ENCODE data around the gene ZNF524. TPM values are rescaled to one million over a fixed set of nuclear protein-coding genes. Genes with fewer than 3 reads are reported as not detected.

Gene ZNF524
- polyA plus RNA-seq, 2 of the 4 experiments (the other 2 are of a cell fraction) = 6.4 to 9.7 TPM

DNA sequence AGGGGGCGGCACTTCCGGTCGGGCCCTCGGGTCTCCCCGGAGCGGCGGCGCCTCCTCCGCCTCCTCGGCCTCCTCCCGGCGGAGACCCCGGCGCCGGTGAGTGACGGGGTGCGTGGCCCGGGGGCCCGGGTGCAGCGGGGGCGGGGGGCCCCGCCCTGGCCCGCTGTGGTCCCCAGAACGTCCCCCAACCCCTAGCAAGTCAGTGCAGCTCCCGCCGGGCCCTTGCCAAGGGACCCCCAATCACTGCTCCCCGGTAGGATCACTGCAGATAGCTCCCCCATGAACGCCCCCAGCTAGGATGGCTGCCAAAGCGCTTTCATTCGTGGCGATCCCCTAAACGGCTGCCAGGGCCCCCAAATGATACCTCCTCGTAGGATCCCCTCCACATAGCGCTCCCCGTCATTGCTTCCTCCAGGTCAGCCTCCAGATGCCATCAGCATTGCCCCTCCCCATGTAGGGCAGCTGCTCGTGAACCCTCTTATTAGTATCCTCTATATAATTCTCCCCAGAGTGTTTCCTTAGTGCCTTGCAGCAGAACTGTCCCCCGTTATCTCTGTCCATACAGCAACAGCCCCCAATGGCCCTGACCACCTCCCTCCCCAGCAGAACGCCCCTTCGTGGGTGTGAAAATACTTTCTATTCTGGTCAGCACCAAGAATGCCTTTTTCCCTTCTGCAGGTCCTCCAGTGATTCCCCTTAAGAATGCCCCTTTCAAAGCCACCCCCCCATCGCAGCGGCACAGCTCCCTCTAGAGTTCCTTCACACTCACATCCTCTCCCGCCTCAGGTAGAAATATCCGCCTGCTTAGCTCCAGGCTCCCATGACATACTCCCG is 5.8 kb downstream of the ZNF524 start, which contains the start of gene ZNF865:
Gene ZNF865 (plus strand): TSS at position 11 of the 834 bp plus-strand sequence. CDS start 7,972 bp downstream, outside the sequence.
- 1% methylated on average over 18 of the region's 44 CpGs for WGBS (ENCODE audit: missing lambda C conversion rate)
- ATAC-seq = peak; percentile 71 to 76
- no peak for TF ChIP-seq EHMT2 (IDR thresholded peaks at IDR 0.05; ENCODE audit: low read depth)
- TF ChIP-seq HES2 (IDR thresholded peaks at IDR 0.05) = no peak
- TF ChIP-seq, protein P1, sequence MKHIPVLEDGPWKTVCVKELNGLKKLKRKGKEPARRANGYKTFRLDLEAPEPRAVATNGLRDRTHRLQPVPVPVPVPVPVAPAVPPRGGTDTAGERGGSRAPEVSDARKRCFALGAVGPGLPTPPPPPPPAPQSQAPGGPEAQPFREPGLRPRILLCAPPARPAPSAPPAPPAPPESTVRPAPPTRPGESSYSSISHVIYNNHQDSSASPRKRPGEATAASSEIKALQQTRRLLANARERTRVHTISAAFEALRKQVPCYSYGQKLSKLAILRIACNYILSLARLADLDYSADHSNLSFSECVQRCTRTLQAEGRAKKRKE (CRISPR knock-in tag; IDR thresholded peaks at IDR 0.05; ENCODE audit: low read depth) = no peak
- no peak for TF ChIP-seq RCOR1 (IDR thresholded peaks at IDR 0.05; ENCODE audit: low read depth, low read length)
- TF ChIP-seq RAD21 (conservative IDR thresholded peaks at IDR 0.05 in 1 of 2, IDR thresholded peaks at IDR 0.05 in 1 of 2) = peak; percentile 93 to 95
- TF ChIP-seq HOXB5 (CRISPR knock-in tag; IDR thresholded peaks at IDR 0.05) = no peak
- TF ChIP-seq POLR2A (IDR thresholded peaks at IDR 0.05; ENCODE audit: low read length) = peak; percentile 39
- TF ChIP-seq SREBF2 (IDR thresholded peaks at IDR 0.05) = no peak
- no peak for TF ChIP-seq EHF (CRISPR knock-in tag; IDR thresholded peaks at IDR 0.05)
- TF ChIP-seq RNF2 (IDR thresholded peaks at IDR 0.05; ENCODE audit: borderline replicate concordance, low read depth) = no peak
- TF ChIP-seq KDM5A (IDR thresholded peaks at IDR 0.05) = no peak
- TF ChIP-seq ZNF302 (CRISPR knock-in tag; IDR thresholded peaks at IDR 0.05) = no peak
- peak; percentile 16 to 83; a peak in 4 of 5 replicates for TF ChIP-seq JUN (IDR thresholded peaks at IDR 0.05)
- TF ChIP-seq CBX2 (IDR thresholded peaks at IDR 0.05; ENCODE audit: borderline replicate concordance, low read depth) = no peak
- TF ChIP-seq CEBPB (IDR thresholded peaks at IDR 0.05) = no peak
- TF ChIP-seq SMC3 (IDR thresholded peaks at IDR 0.05) = peak; percentile 84
- TF ChIP-seq E2F6 (IDR thresholded peaks at IDR 0.05; ENCODE audit: borderline replicate concordance, low read depth) = no peak
- TF ChIP-seq, protein P2, sequence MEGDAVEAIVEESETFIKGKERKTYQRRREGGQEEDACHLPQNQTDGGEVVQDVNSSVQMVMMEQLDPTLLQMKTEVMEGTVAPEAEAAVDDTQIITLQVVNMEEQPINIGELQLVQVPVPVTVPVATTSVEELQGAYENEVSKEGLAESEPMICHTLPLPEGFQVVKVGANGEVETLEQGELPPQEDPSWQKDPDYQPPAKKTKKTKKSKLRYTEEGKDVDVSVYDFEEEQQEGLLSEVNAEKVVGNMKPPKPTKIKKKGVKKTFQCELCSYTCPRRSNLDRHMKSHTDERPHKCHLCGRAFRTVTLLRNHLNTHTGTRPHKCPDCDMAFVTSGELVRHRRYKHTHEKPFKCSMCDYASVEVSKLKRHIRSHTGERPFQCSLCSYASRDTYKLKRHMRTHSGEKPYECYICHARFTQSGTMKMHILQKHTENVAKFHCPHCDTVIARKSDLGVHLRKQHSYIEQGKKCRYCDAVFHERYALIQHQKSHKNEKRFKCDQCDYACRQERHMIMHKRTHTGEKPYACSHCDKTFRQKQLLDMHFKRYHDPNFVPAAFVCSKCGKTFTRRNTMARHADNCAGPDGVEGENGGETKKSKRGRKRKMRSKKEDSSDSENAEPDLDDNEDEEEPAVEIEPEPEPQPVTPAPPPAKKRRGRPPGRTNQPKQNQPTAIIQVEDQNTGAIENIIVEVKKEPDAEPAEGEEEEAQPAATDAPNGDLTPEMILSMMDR (IDR thresholded peaks at IDR 0.05) = peak; percentile 88
- TF ChIP-seq FOSL2 (IDR thresholded peaks at IDR 0.05) = no peak
- no peak for TF ChIP-seq FOSL2 (CRISPR knock-in tag; IDR thresholded peaks at IDR 0.05)
- TF ChIP-seq TFCP2L1 (CRISPR knock-in tag; IDR thresholded peaks at IDR 0.05) = no peak
- TF ChIP-seq HEYL (CRISPR knock-in tag; IDR thresholded peaks at IDR 0.05) = no peak
- TF ChIP-seq NFE2L2 (conservative IDR thresholded peaks at IDR 0.05; ENCODE audit: low read length) = no peak
- no peak for TF ChIP-seq JUNB (IDR thresholded peaks at IDR 0.05)
- no peak for TF ChIP-seq PBX3 (IDR thresholded peaks at IDR 0.05)
- TF ChIP-seq CHD2 (IDR thresholded peaks at IDR 0.05; ENCODE audit: low read length, partially characterized antibody) = no peak
- peak; percentile 92 for TF ChIP-seq RFX5 (IDR thresholded peaks at IDR 0.05)
- peak; percentile 44; the same call in 1 of the 2 replicates for TF ChIP-seq PHF8 (IDR thresholded peaks at IDR 0.05; ENCODE audit: borderline replicate concordance, low read depth)
- TF ChIP-seq ESRRA (IDR thresholded peaks at IDR 0.05; ENCODE audit: borderline replicate concordance, low read length) = no peak
- 0 out of 3 replicates have a peak, but pooled peaks have one; percentile 50 for TF ChIP-seq BCL3 (IDR thresholded peaks at IDR 0.05)
- peak; percentile 89; the same call in 1 of the 2 replicates for TF ChIP-seq MAZ (IDR thresholded peaks at IDR 0.05; ENCODE audit: borderline replicate concordance, low read depth, low read length)
- no peak for TF ChIP-seq CHD4 (IDR thresholded peaks at IDR 0.05; ENCODE audit: borderline replicate concordance)
- TF ChIP-seq TP53 (CRISPR knock-in tag; IDR thresholded peaks at IDR 0.05) = no peak
- TF ChIP-seq HOXA7 (CRISPR knock-in tag; IDR thresholded peaks at IDR 0.05) = no peak
- TF ChIP-seq, protein P3, sequence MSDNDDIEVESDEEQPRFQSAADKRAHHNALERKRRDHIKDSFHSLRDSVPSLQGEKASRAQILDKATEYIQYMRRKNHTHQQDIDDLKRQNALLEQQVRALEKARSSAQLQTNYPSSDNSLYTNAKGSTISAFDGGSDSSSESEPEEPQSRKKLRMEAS (IDR thresholded peaks at IDR 0.05) = peak; percentile 44; the same call in 1 of the 2 replicates
- no peak for TF ChIP-seq POLR2AphosphoS2 (conservative IDR thresholded peaks at IDR 0.05; ENCODE audit: low read length)

More for the DNA sequence above, 5.8 kb downstream of the ZNF524 start, which contains the start of gene ZNF865:
- ChIA-PET CTCF (interaction anchor here (0.6 to 16.7 kb wide), 49 partner anchors 9 to 542 kb away, joined by 3 to 348 read pairs (median 6); partner anchors contain the start of genes NAT14, ZNF579 and ZNF784), POLR2A (interaction anchor here (0.6 to 3.2 kb wide), 23 partner anchors 11 to 347 kb away, joined by 3 to 33 read pairs (median 5); partner anchors contain the start of genes ISOC2, KMT5C, NAT14 and PPP6R1)
- Histone ChIP-seq H3K9me3 (no peaks in the 10 kb centered on the region), H3K4me2 (peak within 1 kb of the TSS; percentile 97), H3K4me3 (peak within 1 kb of the TSS; percentile 82), H3K27ac (peak within 1 kb of the TSS; percentile 94 to 95), H3K4me1 (peaks cover 22% of the 10 kb centered on the region)
- peak; percentile 88 to 91 for DNase-seq (ENCODE audit: low read depth in 1 of 2, low spot score in 1 of 2)
- FAIRE-seq = no peak

Data from A549 (cell line).